Effector memory CD8-positive, alpha-beta T cell (primary cell): ENCODE data around the gene FAM43A.

Source experiments
- ATAC-seq: fragments of 150-1000 bp; cut with Tn5 transposase; replicated peaks from 2 replicates; pipeline ENCODE4 v1.10.0; 2021; ENCODE audit warnings: mild to moderate bottlenecking, moderate library complexity
- DNase-seq, 3 experiments: peaks; one replicate each; pipeline ENCODE4 v3.0.0; 2021
- H3K27ac Mint-ChIP-seq, 2 donors: one replicate each; pipeline ENCODE4 v1.8.0; 2022; ENCODE audit warnings: mild to moderate bottlenecking in 2 of 2, mixed read lengths in 2 of 2, moderate library complexity in 2 of 2
- H3K27me3 Mint-ChIP-seq, 2 donors: one replicate each; pipeline ENCODE4 v1.8.0; 2022; ENCODE audit warnings: mixed read lengths in 2 of 2
- H3K36me3 Mint-ChIP-seq: one replicate; pipeline ENCODE4 v1.8.0; 2022; ENCODE audit warnings: mild to moderate bottlenecking, moderate library complexity, mixed read lengths; ENCODE audit not compliant: insufficient read depth
- H3K4me1 Mint-ChIP-seq, 2 donors: one replicate each; pipeline ENCODE4 v1.8.0; 2022; ENCODE audit warnings: low read depth in 2 of 2, mixed read lengths in 2 of 2
- H3K4me3 Mint-ChIP-seq, 2 donors: one replicate each; pipeline ENCODE4 v1.8.0; 2022; ENCODE audit warnings: mild to moderate bottlenecking in 2 of 2, mixed read lengths in 2 of 2, moderate library complexity in 2 of 2
- H3K9me3 Mint-ChIP-seq, 2 donors: one replicate each; pipeline ENCODE4 v1.8.0; 2022; ENCODE audit warnings: mixed read lengths in 2 of 2
- total RNA-seq, 9 experiments: gene quantifications; one replicate each; lab custom pipeline; 2026; lab: John Stamatoyannopoulos, UW

FAM43A gene, protein sequence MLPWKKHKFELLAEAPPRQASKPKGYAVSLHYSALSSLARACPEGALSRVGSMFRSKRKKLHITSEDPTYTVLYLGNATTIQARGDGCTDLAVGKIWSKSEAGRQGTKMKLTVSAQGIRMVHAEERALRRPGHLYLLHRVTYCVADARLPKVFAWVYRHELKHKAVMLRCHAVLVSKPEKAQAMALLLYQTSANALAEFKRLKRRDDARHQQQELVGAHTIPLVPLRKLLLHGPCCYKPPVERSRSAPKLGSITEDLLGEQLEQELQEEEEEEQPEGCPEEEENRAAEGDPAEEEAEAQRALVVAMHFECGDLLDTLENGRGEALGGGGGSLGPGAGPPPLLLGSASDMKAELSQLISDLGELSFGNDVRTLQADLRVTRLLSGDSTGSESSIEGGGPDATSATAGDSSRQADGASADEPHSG
- total RNA-seq = 8.7 to 105 (median 40.6) reads per million in 9 experiments

DNA sequence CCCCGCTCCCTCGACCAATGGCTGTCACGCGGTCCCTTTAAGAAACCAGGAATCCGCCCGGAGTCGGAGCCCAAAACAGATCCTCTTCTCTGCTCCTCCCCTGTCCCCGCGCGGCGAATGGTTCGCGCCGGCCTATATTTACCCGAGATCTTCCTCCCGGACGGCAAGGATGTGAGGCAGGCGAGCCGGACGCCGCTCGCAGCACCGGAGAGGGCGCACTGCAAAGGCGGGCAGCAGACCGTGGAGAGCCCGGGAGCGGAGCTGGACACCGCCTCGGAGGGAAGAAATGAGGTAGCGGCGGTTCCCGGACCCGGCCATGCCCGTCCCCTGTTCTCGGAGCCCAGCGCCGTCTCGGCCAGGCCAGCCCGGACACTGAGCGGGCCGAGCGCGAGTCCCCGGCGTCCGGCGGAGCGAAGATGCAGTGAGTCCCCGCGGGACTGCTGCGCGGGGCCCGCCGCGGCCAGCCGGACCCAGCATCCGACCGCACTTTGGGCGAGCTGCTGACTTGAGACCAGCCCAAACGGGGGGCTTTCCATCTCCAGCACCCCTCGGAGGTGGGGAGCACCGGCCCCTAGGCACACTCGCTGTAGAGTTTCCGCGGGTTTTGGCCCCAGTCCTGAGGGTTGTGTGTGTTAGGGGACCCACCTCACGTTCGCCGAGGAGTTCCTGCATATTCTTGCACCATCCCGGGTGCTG, at the start of gene FAM43A:
FAM43A (plus strand) TSS at position 166 of the 696 bp plus-strand sequence. CDS start 944 bp downstream, outside the sequence.
- Mint-ChIP-seq H3K4me1 (peaks cover 38 to 42% of the 10 kb centered on the region in 2 donors), H3K27me3 (peaks cover 0 to 5% of the 10 kb centered on the region in 2 donors), H3K27ac (peak within 1 kb of the TSS; percentile 83 to 93), H3K9me3 (no peaks in the 10 kb centered on the region), H3K4me3 (peak within 1 kb of the TSS; percentile 92 to 97), H3K36me3 (peaks cover 40% of the 10 kb centered on the region)
- DNase-seq = peak; percentile 67 to 73 (median 70)
- ATAC-seq = peak; percentile 44

DNA sequence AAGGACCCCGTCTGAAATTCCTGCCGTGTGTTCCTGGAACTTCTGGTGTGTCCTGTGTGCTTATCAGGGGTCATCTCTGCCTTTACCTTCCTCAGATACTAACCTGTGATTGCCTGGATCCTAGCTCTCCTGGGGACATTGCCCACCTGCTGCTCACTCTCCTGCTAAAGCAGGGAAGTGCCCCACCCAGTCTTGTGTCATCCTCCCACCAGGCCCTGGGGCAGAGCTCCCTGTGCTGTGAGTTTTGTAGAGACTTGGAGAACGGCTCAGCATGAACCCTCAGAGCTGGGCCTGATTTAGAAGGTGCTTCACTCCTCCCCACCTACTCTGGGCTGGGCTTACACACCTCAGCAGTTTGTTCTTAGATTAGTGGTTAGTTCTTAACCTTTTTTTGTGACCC, 48.6 kb upstream of the FAM43A start:
- Mint-ChIP-seq H3K4me3 (no peak overlapping the region), H3K27me3 (no peaks in the 10 kb centered on the region), H3K36me3 (peaks cover 35% of the 10 kb centered on the region), H3K4me1 (peaks cover 0 to 4% of the 10 kb centered on the region in 2 donors), H3K27ac (peak overlapping the region in 1 of 2 donors; percentile 72), H3K9me3 (no peaks in the 10 kb centered on the region)
- no peak for ATAC-seq
- no peak for DNase-seq

DNA sequence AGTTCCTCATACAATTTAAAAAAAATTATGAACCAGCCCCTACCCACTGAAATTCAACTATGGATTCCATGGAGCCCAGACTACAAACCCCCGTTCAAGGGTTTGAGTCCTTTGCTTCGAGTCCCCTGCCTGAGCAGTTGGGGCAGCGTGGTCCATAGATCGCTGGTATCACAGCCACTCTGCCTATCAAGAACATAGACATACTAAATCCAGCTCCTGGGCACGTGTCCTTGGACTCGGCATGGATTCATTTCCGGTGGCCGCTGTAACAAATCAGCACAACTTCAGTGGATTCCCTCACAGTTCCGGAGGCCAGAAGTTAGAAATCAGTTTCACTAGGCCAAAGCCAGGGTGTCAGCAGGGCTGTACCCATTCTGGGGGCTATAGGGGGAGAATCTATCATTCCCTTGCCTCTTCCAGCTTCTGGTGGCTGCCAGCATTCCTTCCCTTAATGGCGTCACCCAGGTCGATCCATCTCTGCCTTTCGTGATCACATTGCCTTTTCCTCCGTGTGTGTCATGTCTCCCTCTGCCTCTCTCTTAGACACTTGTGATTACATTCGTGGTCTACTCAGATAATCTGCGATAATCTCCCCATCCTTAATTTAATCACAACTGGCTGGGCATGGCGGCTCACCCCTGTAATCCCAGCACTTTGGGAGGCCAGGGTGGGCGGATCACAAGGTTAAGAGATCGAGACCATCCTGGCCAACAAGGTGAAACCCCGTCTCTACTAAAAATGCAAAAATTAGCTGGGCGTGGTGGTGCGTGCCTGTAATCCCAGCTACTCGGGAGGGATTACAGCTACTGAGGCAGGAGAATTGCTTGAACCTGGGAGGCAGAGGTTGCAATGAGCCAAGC, 47.9 kb upstream of the FAM43A start:
- Mint-ChIP-seq H3K4me1 (peaks cover 0 to 2% of the 10 kb centered on the region in 2 donors), H3K4me3 (no peak overlapping the region), H3K27me3 (no peaks in the 10 kb centered on the region), H3K9me3 (no peaks in the 10 kb centered on the region), H3K36me3 (peaks cover 36% of the 10 kb centered on the region), H3K27ac (peak overlapping the region in 1 of 2 donors; percentile 58)
- DNase-seq (no peak), ATAC-seq (no peak)

DNA sequence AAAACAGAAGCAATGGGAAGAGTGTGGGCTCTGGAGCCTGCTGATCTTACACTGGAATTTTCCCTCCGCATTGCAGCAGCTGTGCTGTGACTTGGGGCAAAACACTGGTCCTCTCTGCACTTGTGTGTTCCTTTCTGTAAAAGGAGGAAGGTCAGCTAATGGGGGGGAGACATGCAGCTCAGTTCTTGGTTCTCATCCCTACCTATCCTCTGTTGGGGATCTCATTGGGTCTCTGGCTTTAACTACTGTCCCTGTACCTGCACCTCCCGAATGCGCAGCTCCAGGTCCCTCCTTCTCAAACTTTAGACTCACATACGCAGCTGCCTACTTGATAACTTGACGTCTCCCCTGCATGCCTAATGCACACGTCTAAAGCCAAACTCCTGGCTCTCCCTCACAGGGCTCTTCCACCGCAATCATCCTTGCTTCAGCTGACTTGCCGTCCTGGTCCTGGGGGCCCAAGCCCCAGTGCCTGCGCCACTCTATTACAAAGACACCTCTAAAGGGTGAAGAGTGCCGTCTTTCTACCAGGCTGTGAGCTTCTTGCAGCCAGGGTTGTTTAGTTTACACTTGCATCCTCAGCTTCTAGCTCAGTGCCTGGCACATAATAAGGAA, 46.6 kb upstream of the FAM43A start:
- Mint-ChIP-seq H3K4me1 (no peaks in the 10 kb centered on the region), H3K9me3 (no peaks in the 10 kb centered on the region), H3K36me3 (peaks cover 42% of the 10 kb centered on the region), H3K4me3 (no peak overlapping the region), H3K27me3 (no peaks in the 10 kb centered on the region), H3K27ac (peak overlapping the region in 1 of 2 donors; percentile 4)
- DNase-seq = no peak
- no peak for ATAC-seq

DNA sequence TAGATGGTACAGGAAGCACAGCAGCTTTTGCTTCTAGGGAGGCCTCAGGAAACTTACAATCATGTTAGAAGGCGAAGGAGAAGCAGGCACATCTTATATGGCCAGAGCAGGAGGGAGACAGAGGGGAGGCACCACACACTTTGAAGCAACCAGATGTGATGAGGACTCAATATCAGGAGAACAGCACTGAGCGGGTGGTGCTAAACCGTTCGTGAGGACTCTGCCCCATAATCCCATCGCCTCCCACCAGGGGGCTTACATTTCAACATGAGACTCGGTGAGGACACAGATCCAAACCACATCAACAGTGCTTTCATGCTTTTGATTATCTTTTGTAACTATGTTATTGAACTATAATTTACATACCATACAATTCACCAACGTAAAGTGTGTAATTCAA, 44.9 kb upstream of the FAM43A start:
- ATAC-seq = peak; percentile 39
- no peaks in the 10 kb centered on the region for H3K4me1 Mint-ChIP-seq
- H3K36me3 Mint-ChIP-seq = peaks cover 56% of the 10 kb centered on the region
- no peaks in the 10 kb centered on the region for H3K9me3 Mint-ChIP-seq
- no peak overlapping the region for H3K27ac Mint-ChIP-seq
- DNase-seq = no peak
- H3K27me3 Mint-ChIP-seq = no peaks in the 10 kb centered on the region
- H3K4me3 Mint-ChIP-seq = no peak overlapping the region

DNA sequence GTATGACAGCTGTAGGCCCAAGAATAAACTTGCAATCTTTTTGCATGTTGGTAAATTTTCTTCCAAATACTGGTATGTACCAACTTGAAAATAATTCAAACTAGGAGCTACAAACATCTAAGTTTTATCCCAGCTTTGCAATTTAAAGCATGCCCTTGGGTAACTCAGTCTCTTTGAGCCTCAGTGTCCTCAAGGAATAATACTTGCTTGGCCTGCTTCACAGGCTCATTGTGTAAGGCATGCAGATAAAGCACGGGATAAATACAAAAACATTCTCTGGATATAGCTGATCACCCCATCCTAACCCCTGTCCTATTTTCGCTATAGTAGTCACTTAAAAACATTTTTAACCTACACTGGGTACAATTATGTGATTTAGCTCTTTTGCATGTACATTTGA, 42.9 kb upstream of the FAM43A start:
- DNase-seq = no peak
- no peaks in the 10 kb centered on the region for H3K4me1 Mint-ChIP-seq
- ATAC-seq = no peak
- H3K27me3 Mint-ChIP-seq = no peaks in the 10 kb centered on the region
- no peak overlapping the region for H3K27ac Mint-ChIP-seq
- H3K4me3 Mint-ChIP-seq = no peak overlapping the region
- H3K9me3 Mint-ChIP-seq = no peaks in the 10 kb centered on the region
- peaks cover 69% of the 10 kb centered on the region for H3K36me3 Mint-ChIP-seq

DNA sequence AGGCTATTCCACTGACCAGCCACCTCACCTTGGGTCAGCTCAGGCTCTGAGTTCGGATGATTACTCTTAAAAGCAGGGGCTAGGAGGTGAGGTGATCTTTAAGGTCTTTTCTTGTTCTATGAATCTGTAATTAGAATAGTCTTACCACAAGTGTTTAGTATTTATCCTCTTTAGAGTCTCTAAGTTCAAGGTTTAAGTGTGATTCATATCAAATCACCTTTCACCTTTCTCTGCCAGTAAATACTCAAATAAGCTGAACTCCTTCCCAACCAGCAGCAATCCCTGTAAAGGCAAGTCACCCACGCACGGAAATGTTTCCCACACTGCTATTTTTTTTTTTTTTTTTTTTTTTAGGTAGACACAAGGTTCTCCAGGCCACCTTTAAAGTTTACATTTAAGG, 37.9 kb upstream of the FAM43A start:
- Mint-ChIP-seq H3K27me3 (no peaks in the 10 kb centered on the region), H3K27ac (no peak overlapping the region), H3K4me3 (no peak overlapping the region), H3K4me1 (no peaks in the 10 kb centered on the region), H3K36me3 (peaks cover 81% of the 10 kb centered on the region), H3K9me3 (no peaks in the 10 kb centered on the region)
- no peak for DNase-seq
- no peak for ATAC-seq

DNA sequence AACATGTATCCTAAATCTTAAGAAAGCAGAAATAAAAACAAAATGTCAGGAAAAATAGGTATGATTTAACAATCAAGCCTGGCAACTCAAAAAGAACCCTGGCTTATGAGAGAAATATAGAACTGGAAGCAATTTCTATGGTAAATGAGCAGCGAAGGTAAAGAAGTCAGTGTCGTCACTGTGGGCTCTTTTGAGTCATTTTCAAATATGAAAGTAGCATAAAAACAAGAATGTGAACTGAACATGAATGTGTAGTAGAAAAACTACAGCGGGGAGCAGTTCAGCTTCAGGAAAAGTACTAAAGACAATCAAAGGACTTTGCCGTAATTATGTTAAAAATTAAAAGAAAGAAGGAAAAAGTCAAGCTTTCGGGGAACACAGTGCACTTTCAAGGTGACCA, 31.2 kb upstream of the FAM43A start:
- Mint-ChIP-seq H3K27me3 (no peaks in the 10 kb centered on the region), H3K36me3 (peaks cover 73% of the 10 kb centered on the region), H3K4me1 (peaks cover 4 to 19% of the 10 kb centered on the region in 2 donors), H3K27ac (peak overlapping the region; percentile 39 to 41), H3K4me3 (peak overlapping the region in 1 of 2 donors; percentile 32), H3K9me3 (no peaks in the 10 kb centered on the region)
- no peak for DNase-seq
- no peak for ATAC-seq

DNA sequence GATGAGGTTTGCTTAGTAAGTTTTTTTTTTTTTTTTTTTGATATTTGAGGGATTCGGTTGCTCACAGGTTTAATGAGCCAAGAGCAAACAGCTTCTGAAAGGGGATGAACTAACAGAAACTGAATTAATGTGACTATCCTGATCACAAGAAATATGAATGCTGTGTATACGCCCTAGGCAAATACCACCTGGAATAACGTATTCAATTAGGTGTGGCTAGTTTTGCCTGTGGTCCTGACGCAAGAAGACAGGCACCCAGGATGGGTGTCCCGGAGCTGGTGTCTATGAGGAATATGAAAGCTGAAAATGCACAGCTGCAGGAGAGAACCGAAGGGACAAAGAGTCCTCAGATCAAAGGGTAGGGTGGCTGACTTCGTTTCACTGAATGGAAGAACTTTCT, 28.2 kb upstream of the FAM43A start:
- Mint-ChIP-seq H3K36me3 (peaks cover 59% of the 10 kb centered on the region), H3K9me3 (no peaks in the 10 kb centered on the region), H3K27me3 (no peaks in the 10 kb centered on the region), H3K4me1 (peaks cover 4 to 19% of the 10 kb centered on the region in 2 donors), H3K4me3 (no peak overlapping the region), H3K27ac (no peak overlapping the region)
- ATAC-seq (no peak), DNase-seq (no peak)

DNA sequence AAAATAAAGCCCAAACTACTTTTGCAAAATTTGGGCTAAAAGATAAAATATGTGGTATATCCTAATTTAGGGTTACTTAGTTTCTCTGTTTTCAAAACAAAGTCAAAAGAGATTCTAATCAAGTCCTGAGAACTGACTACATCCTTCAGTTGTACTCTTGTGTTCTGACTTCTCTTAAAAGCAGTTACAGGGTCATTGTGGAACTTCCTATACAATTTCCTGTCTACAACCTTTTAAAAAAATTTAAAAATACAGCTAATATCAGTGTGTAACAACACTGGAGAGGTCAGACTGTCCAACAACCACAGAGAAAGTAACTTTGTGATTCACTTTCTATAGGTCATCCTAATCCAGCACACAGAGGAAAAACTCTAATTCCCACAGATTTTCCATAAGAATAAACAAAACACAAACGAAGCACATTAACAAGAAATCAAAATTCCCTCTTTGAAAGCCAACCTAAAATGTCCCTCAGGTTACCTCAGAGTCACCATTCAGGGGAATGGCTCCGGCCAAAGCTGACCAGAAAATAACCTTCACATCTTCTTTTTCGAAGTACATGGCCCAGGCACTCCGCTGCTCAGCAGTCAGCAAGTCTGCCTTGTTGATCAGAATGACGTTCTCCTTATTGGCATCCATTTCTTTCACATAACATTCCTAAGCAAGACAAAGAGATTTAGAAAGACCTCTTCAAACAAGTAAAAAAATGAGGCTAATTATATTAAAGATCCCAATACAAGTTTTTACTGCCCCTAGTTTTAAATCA, 27.0 kb upstream of the FAM43A start:
- H3K4me1 Mint-ChIP-seq = peaks cover 4 to 19% of the 10 kb centered on the region in 2 donors
- no peaks in the 10 kb centered on the region for H3K9me3 Mint-ChIP-seq
- no peaks in the 10 kb centered on the region for H3K27me3 Mint-ChIP-seq
- H3K4me3 Mint-ChIP-seq = no peak overlapping the region
- ATAC-seq (no peak), DNase-seq (no peak)
- peaks cover 59% of the 10 kb centered on the region for H3K36me3 Mint-ChIP-seq
- peak overlapping the region in 1 of 2 donors; percentile 13 for H3K27ac Mint-ChIP-seq

DNA sequence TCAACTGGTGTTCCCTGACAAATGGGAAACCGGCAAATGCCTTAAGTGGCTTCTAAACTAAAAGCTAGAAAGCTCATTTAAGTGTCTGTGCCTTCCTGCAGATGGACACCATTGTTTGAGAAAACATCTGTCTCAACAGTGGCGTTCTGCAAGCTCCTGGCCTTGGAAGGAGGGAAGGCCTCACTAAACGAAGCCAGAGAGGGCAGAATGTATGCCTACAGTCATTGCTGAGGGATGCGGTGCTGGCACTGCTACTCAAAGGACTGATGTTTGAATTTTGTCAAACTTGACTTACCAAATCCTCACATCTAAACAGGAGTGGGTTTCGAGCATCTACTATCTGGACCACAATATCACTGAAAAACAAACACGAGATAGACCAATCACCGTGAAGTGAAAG, 25.9 kb upstream of the FAM43A start:
- Mint-ChIP-seq H3K36me3 (peaks cover 62% of the 10 kb centered on the region), H3K4me3 (no peak overlapping the region), H3K4me1 (peaks cover 0 to 12% of the 10 kb centered on the region in 2 donors), H3K27ac (no peak overlapping the region), H3K9me3 (no peaks in the 10 kb centered on the region), H3K27me3 (no peaks in the 10 kb centered on the region)
- DNase-seq (no peak), ATAC-seq (no peak)

DNA sequence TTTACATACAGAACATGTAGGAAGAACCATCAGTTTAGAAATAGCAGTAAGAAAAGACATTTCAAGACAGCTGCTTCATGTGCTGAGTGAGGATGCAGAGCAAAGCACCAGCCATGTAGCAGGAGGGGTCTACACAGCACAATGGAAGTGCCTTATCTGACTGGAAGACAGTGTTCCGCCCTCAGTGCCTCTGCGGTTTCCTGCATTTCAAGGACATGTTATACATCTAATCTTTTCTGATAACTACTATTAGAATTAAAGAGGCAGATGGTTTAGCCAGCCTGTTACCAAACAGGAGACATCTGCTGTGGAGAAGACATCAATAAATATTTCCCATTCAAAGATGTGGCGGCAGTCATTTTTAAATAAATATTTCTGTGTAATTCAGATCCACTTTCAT, 24.3 kb upstream of the FAM43A start:
- Mint-ChIP-seq H3K27ac (peak overlapping the region in 1 of 2 donors; percentile 41), H3K27me3 (no peaks in the 10 kb centered on the region), H3K4me1 (peaks cover 0 to 7% of the 10 kb centered on the region in 2 donors), H3K36me3 (peaks cover 74% of the 10 kb centered on the region), H3K4me3 (no peak overlapping the region), H3K9me3 (no peaks in the 10 kb centered on the region)
- ATAC-seq = no peak
- no peak for DNase-seq
